Omental fat pad (tissue), 4 donors: ENCODE data around the gene SNAPC1. TPM values are rescaled to one million over a fixed set of nuclear protein-coding genes. Genes with fewer than 3 reads are reported as not detected.

Source experiments
- ATAC-seq: fragments of 150-250 bp; one replicate; pipeline ENCODE4 v1.9.1; 2016; ENCODE audit warnings: mild to moderate bottlenecking, moderate library complexity; ENCODE audit not compliant: low FRiP score
- DNase-seq: peaks from one replicate; pipeline ENCODE4 v3.0.0-alpha.2; 2019; ENCODE audit warnings: low spot score
- total RNA-seq, 4 donors: library from RNA; depleted of rRNA; stranded (reverse); fragments of >200 nt; gene quantifications; one replicate each; pipeline ENCODE4 v1.1.0, GENCODE V29; 2016
- TF ChIP-seq, protein P1 (sequence below), 3 donors: fragments of 450-650 bp; IDR thresholded peaks; one replicate each; pipeline ENCODE4 v1.5.1; 2016 to 2017; ENCODE audit warnings: antibody characterized with exemption in 3 of 3, mild to moderate bottlenecking in 3 of 3, moderate library complexity in 2 of 3

Gene SNAPC1
- total RNA-seq, 4 donors from 2014 or later: 4.9 to 11.9 (median 8.7) TPM

GRCh38 chr14:61768240-61768639 is 6.0 kb downstream of the SNAPC1 start:
- DNase-seq (no peak), ATAC-seq (no peak)
- TF ChIP-seq, protein P1, sequence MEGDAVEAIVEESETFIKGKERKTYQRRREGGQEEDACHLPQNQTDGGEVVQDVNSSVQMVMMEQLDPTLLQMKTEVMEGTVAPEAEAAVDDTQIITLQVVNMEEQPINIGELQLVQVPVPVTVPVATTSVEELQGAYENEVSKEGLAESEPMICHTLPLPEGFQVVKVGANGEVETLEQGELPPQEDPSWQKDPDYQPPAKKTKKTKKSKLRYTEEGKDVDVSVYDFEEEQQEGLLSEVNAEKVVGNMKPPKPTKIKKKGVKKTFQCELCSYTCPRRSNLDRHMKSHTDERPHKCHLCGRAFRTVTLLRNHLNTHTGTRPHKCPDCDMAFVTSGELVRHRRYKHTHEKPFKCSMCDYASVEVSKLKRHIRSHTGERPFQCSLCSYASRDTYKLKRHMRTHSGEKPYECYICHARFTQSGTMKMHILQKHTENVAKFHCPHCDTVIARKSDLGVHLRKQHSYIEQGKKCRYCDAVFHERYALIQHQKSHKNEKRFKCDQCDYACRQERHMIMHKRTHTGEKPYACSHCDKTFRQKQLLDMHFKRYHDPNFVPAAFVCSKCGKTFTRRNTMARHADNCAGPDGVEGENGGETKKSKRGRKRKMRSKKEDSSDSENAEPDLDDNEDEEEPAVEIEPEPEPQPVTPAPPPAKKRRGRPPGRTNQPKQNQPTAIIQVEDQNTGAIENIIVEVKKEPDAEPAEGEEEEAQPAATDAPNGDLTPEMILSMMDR (IDR thresholded peaks at IDR 0.05): no peak

DNA sequence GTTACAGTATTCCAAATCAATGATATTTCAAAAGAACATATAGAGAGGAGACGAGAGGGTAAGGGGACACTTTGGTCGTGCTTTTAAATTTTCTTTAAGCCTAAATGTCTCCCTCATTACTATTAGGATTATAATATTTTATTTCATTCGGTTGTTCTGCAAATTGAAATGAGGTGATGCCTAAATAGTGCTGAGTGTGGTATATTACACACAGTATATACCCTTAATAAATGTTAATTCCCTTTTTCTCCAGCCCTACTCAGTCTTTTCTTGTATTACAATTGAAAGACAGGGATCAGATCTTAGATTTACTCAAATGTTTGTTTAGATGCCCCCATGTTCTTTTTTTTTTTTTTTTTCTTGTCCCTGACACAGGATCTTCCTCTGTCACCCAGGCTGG is 7.7 kb downstream of the SNAPC1 start:
- no peak for ATAC-seq
- no peak for DNase-seq
- TF ChIP-seq, protein P1 (IDR thresholded peaks at IDR 0.05): no peak

GRCh38 chr14:61774861-61775260 is 12.6 kb downstream of the SNAPC1 start:
- DNase-seq: no peak
- ATAC-seq: peak; percentile 48
- TF ChIP-seq, protein P1 (IDR thresholded peaks at IDR 0.05): no peak

GRCh38 chr14:61780125-61780524 is 17.9 kb downstream of the SNAPC1 start:
- TF ChIP-seq, protein P1 (IDR thresholded peaks at IDR 0.05): no peak
- DNase-seq: no peak
- ATAC-seq: no peak

- DNase-seq (no peak), ATAC-seq (no peak)
- TF ChIP-seq, protein P1 (IDR thresholded peaks at IDR 0.05): no peak
Observed at GRCh38 chr14:61797309-61797708, 35.1 kb downstream of the SNAPC1 start.

DNA sequence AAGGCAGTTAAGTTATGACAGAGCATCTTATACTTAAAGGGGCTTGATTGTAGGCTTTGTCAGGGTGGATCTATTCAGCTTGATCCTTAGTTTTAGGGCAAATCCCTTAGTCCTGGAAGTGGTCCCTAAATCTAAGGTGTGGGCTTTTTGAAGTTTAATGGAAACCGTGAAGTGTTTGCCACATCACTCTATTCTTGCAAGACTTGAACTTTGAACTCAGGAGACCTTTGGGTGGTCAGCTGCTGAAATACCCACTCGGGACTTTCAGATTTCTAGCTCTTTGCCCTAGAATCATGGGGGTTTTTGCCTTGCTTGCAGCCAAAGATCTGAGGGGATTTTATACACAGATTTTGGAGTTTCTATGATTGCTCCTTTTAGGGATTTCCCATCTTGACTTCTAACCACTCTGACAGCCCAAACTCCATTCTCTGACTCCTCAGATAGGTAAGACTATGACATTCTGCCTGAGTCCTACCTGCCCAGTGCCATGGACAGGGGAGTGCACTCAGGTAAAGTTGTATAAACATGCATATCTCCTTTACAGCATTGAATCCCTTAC is 39.9 kb downstream of the SNAPC1 start:
- TF ChIP-seq, protein P1 (IDR thresholded peaks at IDR 0.05): no peak
- DNase-seq (no peak), ATAC-seq (no peak)

- no peak for DNase-seq
- TF ChIP-seq, protein P1 (IDR thresholded peaks at IDR 0.05): no peak
- ATAC-seq: no peak
Observed at GRCh38 chr14:61803755-61804154, 41.5 kb downstream of the SNAPC1 start.
